Hepatocyte (in vitro differentiated cells): ENCODE results near the gene NME1.

Source experiments
- CTCF ChIP-seq: fragments of 200-600 bp; sonication (generic); IDR thresholded peaks from 2 replicates; pipeline ENCODE4 v1.5.1; 2016; ENCODE audit warnings: antibody characterized with exemption, mild to moderate bottlenecking; ENCODE audit not compliant: poor library complexity
- EZH2 ChIP-seq: fragments of 200-600 bp; sonication (generic); IDR thresholded peaks from 2 replicates; pipeline ENCODE4 v1.6.1; 2016; ENCODE audit warnings: antibody characterized with exemption, mild to moderate bottlenecking, borderline replicate concordance
- EZH2phosphoT487 ChIP-seq: fragments of 200-600 bp; sonication (generic); IDR thresholded peaks from one replicate; pipeline ENCODE4 v1.6.1; 2018; ENCODE audit warnings: antibody characterized with exemption, mild to moderate bottlenecking, low read depth, moderate library complexity; ENCODE audit not compliant: unreplicated experiment, severe bottlenecking

- TF ChIP-seq CTCF (no peak), EZH2phosphoT487 (no peak), EZH2 (no peak)
These were observed 28.5 kb upstream of the NME1 start for GRCh38 chr17:51124640-51125503.
